Measurements from ENCODE around the gene ZNF561. TPM values are rescaled to one million over a fixed set of nuclear protein-coding genes. Genes with fewer than 3 reads are reported as not detected.

The ZNF561 gene
- total and polyA plus RNA-seq, 5 donors from 2014 or later, result 17.0 to 36.6 (median 23.3) TPM

DNA sequence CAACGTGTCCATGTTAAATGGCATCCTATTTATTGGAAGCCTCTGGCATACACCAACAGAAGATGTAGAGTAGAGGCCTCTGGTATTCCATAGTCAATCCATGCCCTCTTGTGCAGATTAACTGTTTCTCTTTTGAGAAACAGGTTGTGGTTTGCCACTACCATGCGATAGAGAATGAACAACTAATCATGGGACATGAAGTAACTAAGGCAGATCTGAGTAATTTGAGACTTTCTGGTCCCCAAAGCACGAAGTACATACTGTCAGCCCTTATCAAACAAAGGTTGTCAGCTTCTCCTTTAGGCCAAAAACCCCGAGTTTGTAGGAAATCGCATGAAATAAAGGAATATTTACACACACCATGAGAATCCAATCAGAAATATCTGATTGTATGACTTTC is 40.3 kb downstream of the ZNF561 start:
- Histone ChIP-seq H3K36me3 (ENCODE audit: control insufficient read depth, insufficient read depth, low read length) (peaks cover 30% of the 10 kb centered on the region), H3K27ac (ENCODE audit: insufficient read depth, low read length, poor library complexity, severe bottlenecking) (no peak overlapping the region), H3K27me3 (ENCODE audit: control insufficient read depth, insufficient read depth, low read length) (no peaks in the 10 kb centered on the region), H3K4me3 (ENCODE audit: low read depth, low read length) (peak overlapping the region; percentile 40), H3K4me1 (ENCODE audit: control insufficient read depth, insufficient read depth, low read length, poor library complexity, severe bottlenecking) (peaks cover 15% of the 10 kb centered on the region), H3K9me3 (ENCODE audit: control insufficient read depth in 2 of 2, low read length in 2 of 2) (peaks cover 35 to 44% of the 10 kb centered on the region in 2 experiments)
- peaks cover 5 to 60% (median 29%) of the 10 kb centered on the region in 4 donors for H3K4me1 Mint-ChIP-seq
- H3K36me3 Mint-ChIP-seq, result peaks cover 44% of the 10 kb centered on the region
- H3K4me3 Mint-ChIP-seq, result peak overlapping the region in 1 of 4 donors; percentile 43
- peaks cover 5% of the 10 kb centered on the region for H3K27me3 Mint-ChIP-seq
- H3K27ac Mint-ChIP-seq, result no peak overlapping the region
- peaks cover 0 to 46% (median 23%) of the 10 kb centered on the region in 7 donors for H3K9me3 Mint-ChIP-seq
- no peak for DNase-seq
- ATAC-seq (ENCODE audit: low read depth in 2 of 2), result no peak

DNA sequence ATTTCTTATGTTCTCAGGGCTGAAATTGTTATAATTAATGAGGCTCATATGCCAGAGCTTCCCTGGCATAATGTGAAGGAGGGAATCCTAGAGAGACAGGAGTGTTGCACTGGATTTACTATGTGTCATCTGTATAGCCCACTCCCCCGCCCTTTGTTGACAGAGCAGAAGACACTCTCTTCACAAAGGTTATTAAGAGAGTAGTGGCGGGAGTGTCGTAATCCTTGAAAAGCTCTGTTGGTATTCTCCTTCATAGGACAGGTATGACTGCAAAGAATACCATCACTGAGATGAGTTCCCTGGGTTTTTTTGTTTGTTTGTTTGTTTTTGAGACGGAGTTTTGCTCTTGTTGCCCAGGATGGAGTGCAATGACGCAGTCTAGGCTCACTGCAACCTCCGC is 50.8 kb downstream of the ZNF561 start:
- Histone ChIP-seq H3K4me3 (ENCODE audit: low read depth, low read length) (no peak overlapping the region), H3K27me3 (ENCODE audit: control insufficient read depth, insufficient read depth, low read length) (no peaks in the 10 kb centered on the region), H3K27ac (ENCODE audit: insufficient read depth, low read length, poor library complexity, severe bottlenecking) (no peak overlapping the region), H3K4me1 (ENCODE audit: control insufficient read depth, insufficient read depth, low read length, poor library complexity, severe bottlenecking) (no peaks in the 10 kb centered on the region), H3K36me3 (ENCODE audit: control insufficient read depth, insufficient read depth, low read length) (peaks cover 71% of the 10 kb centered on the region), H3K9me3 (ENCODE audit: control insufficient read depth in 2 of 2, low read length in 2 of 2) (peaks cover 77 to 99% of the 10 kb centered on the region in 2 experiments)
- peaks cover 0 to 8% (median 6%) of the 10 kb centered on the region in 4 donors for H3K4me1 Mint-ChIP-seq
- DNase-seq (no peak), ATAC-seq (ENCODE audit: low read depth in 2 of 2) (no peak)
- H3K36me3 Mint-ChIP-seq, result peaks cover 62% of the 10 kb centered on the region
- H3K4me3 Mint-ChIP-seq, result no peak overlapping the region
- no peak overlapping the region for H3K27ac Mint-ChIP-seq
- peaks cover 2 to 85% (median 38%) of the 10 kb centered on the region in 7 donors for H3K9me3 Mint-ChIP-seq
- H3K27me3 Mint-ChIP-seq, result no peaks in the 10 kb centered on the region

DNA sequence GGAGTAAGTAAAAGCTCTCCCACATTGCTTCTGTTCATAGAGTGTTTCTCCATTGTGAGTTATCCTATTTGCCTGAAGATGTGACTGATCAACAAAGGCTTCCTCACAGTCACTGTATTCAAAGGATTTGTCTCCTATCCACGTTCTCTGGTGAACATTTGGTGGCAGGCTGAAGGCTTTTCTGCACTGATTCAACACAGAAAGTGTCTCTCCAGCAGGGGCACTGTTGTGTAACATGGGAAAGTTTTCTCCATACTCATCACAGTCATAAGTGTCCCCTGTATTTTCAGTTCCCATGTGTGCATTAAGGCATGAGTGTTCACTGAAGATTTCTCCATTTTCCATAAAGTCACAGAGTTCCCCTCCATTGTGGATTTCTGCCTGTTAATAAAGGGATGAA is 54.3 kb downstream of the ZNF561 start:
- Mint-ChIP-seq H3K4me1 (peaks cover 0 to 5% (median under 1%) of the 10 kb centered on the region in 4 donors), H3K27ac (no peak overlapping the region), H3K27me3 (no peaks in the 10 kb centered on the region), H3K4me3 (no peak overlapping the region), H3K36me3 (peaks cover 59% of the 10 kb centered on the region), H3K9me3 (peaks cover 2 to 86% (median 38%) of the 10 kb centered on the region in 7 donors)
- H3K27me3 ChIP-seq (ENCODE audit: control insufficient read depth, insufficient read depth, low read length), result no peaks in the 10 kb centered on the region
- H3K4me1 ChIP-seq (ENCODE audit: control insufficient read depth, insufficient read depth, low read length, poor library complexity, severe bottlenecking), result no peaks in the 10 kb centered on the region
- peak overlapping the region; percentile 22 for H3K4me3 ChIP-seq (ENCODE audit: low read depth, low read length)
- DNase-seq, result no peak
- no peak overlapping the region for H3K27ac ChIP-seq (ENCODE audit: insufficient read depth, low read length, poor library complexity, severe bottlenecking)
- peaks cover 74% of the 10 kb centered on the region for H3K36me3 ChIP-seq (ENCODE audit: control insufficient read depth, insufficient read depth, low read length)
- no peak for ATAC-seq (ENCODE audit: low read depth in 2 of 2)
- peaks cover 80 to 99% of the 10 kb centered on the region in 2 experiments for H3K9me3 ChIP-seq (ENCODE audit: control insufficient read depth in 2 of 2, low read length in 2 of 2)

DNA sequence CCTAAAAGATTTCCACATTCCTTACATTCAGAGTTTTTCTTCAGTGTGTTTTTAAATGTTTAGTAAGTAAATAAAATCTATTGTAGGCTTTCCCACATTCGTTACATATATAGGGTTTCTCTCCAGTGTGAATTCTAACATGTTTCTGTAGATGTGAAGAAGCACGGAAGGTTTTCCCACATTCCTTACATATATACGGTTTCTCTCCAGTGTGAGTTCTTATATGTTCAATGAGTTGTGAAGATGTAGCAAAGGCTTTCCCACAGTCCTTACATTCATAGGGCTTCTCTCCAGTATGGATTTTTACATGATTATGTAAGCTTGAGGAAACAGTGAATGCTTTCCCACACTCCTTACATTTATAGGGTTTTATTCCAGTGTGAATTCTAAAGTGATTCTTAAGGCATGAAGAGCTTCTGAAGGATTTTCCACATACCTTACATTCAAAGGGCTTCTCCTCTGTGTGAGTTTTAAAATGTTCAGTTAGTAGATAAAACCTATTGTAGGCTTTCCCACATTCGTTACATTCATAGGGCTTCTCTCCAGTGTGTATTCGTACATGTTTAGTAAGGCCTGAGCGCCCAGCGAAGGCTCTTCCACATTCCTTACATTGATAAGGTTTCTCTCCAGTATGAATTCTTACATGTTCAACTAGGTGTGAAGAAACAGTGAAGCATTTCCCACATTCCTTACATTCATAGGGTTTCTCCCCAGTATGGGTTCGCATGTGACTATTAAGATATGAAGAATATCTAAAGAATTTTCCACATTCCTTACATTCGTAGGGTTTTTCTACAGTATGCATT is 54.9 kb downstream of the ZNF561 start:
- no peak overlapping the region for H3K4me3 Mint-ChIP-seq
- H3K9me3 Mint-ChIP-seq, result peaks cover 2 to 86% (median 34%) of the 10 kb centered on the region in 7 donors
- peak overlapping the region; percentile 22 for H3K4me3 ChIP-seq (ENCODE audit: low read depth, low read length)
- peaks cover 56% of the 10 kb centered on the region for H3K36me3 Mint-ChIP-seq
- peaks cover 80 to 99% of the 10 kb centered on the region in 2 experiments for H3K9me3 ChIP-seq (ENCODE audit: control insufficient read depth in 2 of 2, low read length in 2 of 2)
- no peak for ATAC-seq (ENCODE audit: low read depth in 2 of 2)
- H3K27ac ChIP-seq (ENCODE audit: insufficient read depth, low read length, poor library complexity, severe bottlenecking), result no peak overlapping the region
- H3K4me1 Mint-ChIP-seq, result peaks cover 0 to 5% (median under 1%) of the 10 kb centered on the region in 4 donors
- peak overlapping the region in 1 of 3 donors; percentile 71 for H3K27ac Mint-ChIP-seq
- no peaks in the 10 kb centered on the region for H3K27me3 Mint-ChIP-seq
- DNase-seq, result no peak
- no peaks in the 10 kb centered on the region for H3K27me3 ChIP-seq (ENCODE audit: control insufficient read depth, insufficient read depth, low read length)
- no peaks in the 10 kb centered on the region for H3K4me1 ChIP-seq (ENCODE audit: control insufficient read depth, insufficient read depth, low read length, poor library complexity, severe bottlenecking)
- peaks cover 76% of the 10 kb centered on the region for H3K36me3 ChIP-seq (ENCODE audit: control insufficient read depth, insufficient read depth, low read length)

Other genes starting within 250 kb of the ZNF561 start
- 63.3 TPM for gene ZNF266, start 185.7 kb downstream of the ZNF561 start, total RNA-seq
- gene ZNF266, start 185.7 kb downstream of the ZNF561 start, polyA plus RNA-seq, result 10 to 100 TPM; 19.9 to 23.3 (median 21.4) TPM
- gene ZNF560, start 122.6 kb downstream of the ZNF561 start, total RNA-seq, result not detected
- gene ZNF560, start 122.6 kb downstream of the ZNF561 start, polyA plus RNA-seq, result not detected
- 10.6 TPM for gene ZNF426, start 82.6 kb downstream of the ZNF561 start, total RNA-seq
- 10 to 100 TPM in 3 of 4 donors, 1 to 10 TPM in 1; 8.9 to 14.8 (median 12.6) TPM for gene ZNF426, start 82.6 kb downstream of the ZNF561 start, polyA plus RNA-seq
- 23.8 TPM for gene ZNF121, start 36.7 kb downstream of the ZNF561 start, total RNA-seq
- 1 to 10 TPM; 1.6 to 5.4 (median 4.4) TPM for gene ZNF121, start 36.7 kb downstream of the ZNF561 start, polyA plus RNA-seq
- gene ZNF562, start 53.9 kb upstream of the ZNF561 start, total RNA-seq, result 13.5 TPM
- gene ZNF562, start 53.9 kb upstream of the ZNF561 start, polyA plus RNA-seq, result 1 to 10 TPM; 2.0 to 5.0 (median 3.3) TPM
- 8.4 TPM for gene ZNF846, start 147.5 kb upstream of the ZNF561 start, total RNA-seq
- gene ZNF846, start 147.5 kb upstream of the ZNF561 start, polyA plus RNA-seq, result 1 to 10 TPM; 3.6 to 6.4 (median 3.9) TPM
- 34.8 TPM for gene FBXL12, start 197.8 kb upstream of the ZNF561 start, total RNA-seq
- 10 to 100 TPM in 1 of 4 donors, 1 to 10 TPM in 3; 7.8 to 15.9 (median 9.5) TPM for gene FBXL12, start 197.8 kb upstream of the ZNF561 start, polyA plus RNA-seq
- gene UBL5, start 206.7 kb upstream of the ZNF561 start, total RNA-seq, result 234 TPM
- 100 to 1,000 TPM; 786 to 952 (median 832) TPM for gene UBL5, start 206.7 kb upstream of the ZNF561 start, polyA plus RNA-seq
- 72.0 TPM for gene PIN1, start 214.1 kb upstream of the ZNF561 start, total RNA-seq
- gene PIN1, start 214.1 kb upstream of the ZNF561 start, polyA plus RNA-seq, result 100 to 1,000 TPM in 3 of 4 donors, 10 to 100 TPM in 1; 87.9 to 135 (median 113) TPM

Data from CD4-positive, CD25-positive, alpha-beta regulatory T cell (primary cell).